ENCODE results near the gene HDAC10. TPM values are rescaled to one million over a fixed set of nuclear protein-coding genes. Genes with fewer than 3 reads are reported as not detected.

The HDAC10 gene
- total and polyA plus RNA-seq, 10 of the 15 experiments (the other 5 are each of a cell fraction or from before 2014, with no cell fraction given) = 0.26 to 48.6 (median 5.0) TPM

DNA sequence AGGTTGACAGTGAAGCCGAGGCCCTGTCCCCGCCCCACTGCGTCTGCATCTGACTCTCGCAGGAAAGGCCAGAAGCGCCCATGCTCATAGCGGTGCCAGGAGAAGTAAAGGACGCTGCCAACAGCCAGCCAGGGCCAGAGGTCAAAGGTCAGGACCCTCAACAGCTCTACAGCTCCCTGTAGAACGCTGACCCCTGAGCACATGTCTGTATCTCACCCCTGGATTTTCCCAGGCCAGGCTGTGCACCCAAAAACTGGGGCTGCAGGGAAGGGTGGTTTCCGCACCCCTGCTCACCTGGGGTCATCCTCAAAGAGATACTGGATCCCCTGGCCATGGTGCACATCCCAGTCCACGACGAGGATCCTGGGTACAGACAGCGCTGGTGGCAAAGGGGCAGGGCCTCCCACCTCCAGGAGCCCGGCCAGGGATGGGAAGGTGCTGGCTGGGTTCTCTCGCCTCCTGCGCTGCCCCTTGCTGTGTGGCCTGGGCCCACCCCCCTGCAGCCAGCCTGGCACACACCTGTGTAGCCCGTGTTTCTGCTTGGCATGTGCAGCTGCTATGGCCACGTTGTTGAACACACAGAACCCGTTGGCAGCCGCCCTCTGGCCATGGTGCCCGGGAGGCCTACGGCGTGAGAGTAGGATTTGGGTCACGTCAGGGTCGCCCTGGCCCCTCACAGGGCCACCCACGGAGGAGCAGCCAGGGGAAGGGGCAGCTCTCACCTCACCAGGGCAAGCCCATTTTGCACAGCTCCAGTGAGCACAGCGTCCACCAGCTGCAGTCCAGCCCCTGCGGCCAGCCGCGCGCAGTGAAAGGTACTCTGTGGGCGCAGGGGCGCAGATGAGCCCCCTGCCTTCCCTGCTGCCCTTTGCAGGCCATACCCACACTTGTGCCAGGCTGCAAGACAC, 1.5 kb downstream of the HDAC10 start:
- no TSS peak for BruUV-seq (replicated peaks)
- H3K4me3 ChIP-seq = peak overlapping the region; percentile 98
- peaks cover 6 to 14% of the 10 kb centered on the region in 2 experiments; a peak in 3 of 4 replicates for H3K36me3 ChIP-seq (ENCODE audit: control insufficient read depth in 2 of 2, insufficient read depth in 2 of 2, low read length in 1 of 2)
- H3K4me1 ChIP-seq (ENCODE audit: control insufficient read depth, insufficient read depth, low read length) = peaks cover 32% of the 10 kb centered on the region
- no peak for ATAC-seq
- ChIA-PET SMC1A (ENCODE audit: uncharacterized antibody, unreplicated experiment) (no interaction called here), POLR2A (interaction anchor here (1.0 to 2.7 kb wide), 2 partner anchors 8 to 12 kb away, joined by 5 to 15 read pairs; partner anchors contain the start of gene MAPK12), CTCF (interaction anchor here (1.2 to 3.0 kb wide), 2 partner anchors 59 to 92 kb away, joined by 3 to 20 read pairs; no protein-coding TSS in a partner anchor), RAD21 (ENCODE audit: unreplicated experiment) (no interaction called here)
- intact Hi-C loops (cut with micrococcal nuclease; ENCODE audit: unreplicated experiment) (loop anchor here (5.0 to 10.0 kb wide), 3 partner anchors 225 to 443 kb away; partner anchors contain the start of gene SBF1), in situ Hi-C loops (cut with MboI) (loop anchor here (10.0 kb wide), 2 partner anchors 245 to 365 kb away; no protein-coding TSS in a partner anchor)
- no peak for DNase-seq (ENCODE audit: low read depth, low spot score)
- H3K27ac ChIP-seq (ENCODE audit: control insufficient read depth, insufficient read depth) = peak overlapping the region; percentile 78
- no peaks in the 10 kb centered on the region for H3K9me3 ChIP-seq (replicated peaks; ENCODE audit: control insufficient read depth, insufficient read depth, low read length)
- H3K79me2 ChIP-seq (ENCODE audit: control insufficient read depth, insufficient read depth, low read length) = peaks cover 26% of the 10 kb centered on the region
- TF ChIP-seq, protein P1, sequence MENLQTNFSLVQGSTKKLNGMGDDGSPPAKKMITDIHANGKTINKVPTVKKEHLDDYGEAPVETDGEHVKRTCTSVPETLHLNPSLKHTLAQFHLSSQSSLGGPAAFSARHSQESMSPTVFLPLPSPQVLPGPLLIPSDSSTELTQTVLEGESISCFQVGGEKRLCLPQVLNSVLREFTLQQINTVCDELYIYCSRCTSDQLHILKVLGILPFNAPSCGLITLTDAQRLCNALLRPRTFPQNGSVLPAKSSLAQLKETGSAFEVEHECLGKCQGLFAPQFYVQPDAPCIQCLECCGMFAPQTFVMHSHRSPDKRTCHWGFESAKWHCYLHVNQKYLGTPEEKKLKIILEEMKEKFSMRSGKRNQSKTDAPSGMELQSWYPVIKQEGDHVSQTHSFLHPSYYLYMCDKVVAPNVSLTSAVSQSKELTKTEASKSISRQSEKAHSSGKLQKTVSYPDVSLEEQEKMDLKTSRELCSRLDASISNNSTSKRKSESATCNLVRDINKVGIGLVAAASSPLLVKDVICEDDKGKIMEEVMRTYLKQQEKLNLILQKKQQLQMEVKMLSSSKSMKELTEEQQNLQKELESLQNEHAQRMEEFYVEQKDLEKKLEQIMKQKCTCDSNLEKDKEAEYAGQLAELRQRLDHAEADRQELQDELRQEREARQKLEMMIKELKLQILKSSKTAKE (IDR thresholded peaks at IDR 0.05; ENCODE audit: low read depth, poor library complexity, severe bottlenecking) = no peak
- TF ChIP-seq, protein P2, sequence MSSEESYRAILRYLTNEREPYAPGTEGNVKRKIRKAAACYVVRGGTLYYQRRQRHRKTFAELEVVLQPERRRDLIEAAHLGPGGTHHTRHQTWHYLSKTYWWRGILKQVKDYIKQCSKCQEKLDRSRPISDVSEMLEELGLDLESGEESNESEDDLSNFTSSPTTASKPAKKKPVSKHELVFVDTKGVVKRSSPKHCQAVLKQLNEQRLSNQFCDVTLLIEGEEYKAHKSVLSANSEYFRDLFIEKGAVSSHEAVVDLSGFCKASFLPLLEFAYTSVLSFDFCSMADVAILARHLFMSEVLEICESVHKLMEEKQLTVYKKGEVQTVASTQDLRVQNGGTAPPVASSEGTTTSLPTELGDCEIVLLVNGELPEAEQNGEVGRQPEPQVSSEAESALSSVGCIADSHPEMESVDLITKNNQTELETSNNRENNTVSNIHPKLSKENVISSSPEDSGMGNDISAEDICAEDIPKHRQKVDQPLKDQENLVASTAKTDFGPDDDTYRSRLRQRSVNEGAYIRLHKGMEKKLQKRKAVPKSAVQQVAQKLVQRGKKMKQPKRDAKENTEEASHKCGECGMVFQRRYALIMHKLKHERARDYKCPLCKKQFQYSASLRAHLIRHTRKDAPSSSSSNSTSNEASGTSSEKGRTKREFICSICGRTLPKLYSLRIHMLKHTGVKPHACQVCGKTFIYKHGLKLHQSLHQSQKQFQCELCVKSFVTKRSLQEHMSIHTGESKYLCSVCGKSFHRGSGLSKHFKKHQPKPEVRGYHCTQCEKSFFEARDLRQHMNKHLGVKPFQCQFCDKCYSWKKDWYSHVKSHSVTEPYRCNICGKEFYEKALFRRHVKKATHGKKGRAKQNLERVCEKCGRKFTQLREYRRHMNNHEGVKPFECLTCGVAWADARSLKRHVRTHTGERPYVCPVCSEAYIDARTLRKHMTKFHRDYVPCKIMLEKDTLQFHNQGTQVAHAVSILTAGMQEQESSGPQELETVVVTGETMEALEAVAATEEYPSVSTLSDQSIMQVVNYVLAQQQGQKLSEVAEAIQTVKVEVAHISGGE (CRISPR knock-in tag; IDR thresholded peaks at IDR 0.05) = no peak
- TF ChIP-seq STAT1 (conservative IDR thresholded peaks at IDR 0.05) = no peak
- no peak for TF ChIP-seq TAF1 (IDR thresholded peaks at IDR 0.05; ENCODE audit: borderline replicate concordance, low read depth, low read length)
- TF ChIP-seq, protein P3, sequence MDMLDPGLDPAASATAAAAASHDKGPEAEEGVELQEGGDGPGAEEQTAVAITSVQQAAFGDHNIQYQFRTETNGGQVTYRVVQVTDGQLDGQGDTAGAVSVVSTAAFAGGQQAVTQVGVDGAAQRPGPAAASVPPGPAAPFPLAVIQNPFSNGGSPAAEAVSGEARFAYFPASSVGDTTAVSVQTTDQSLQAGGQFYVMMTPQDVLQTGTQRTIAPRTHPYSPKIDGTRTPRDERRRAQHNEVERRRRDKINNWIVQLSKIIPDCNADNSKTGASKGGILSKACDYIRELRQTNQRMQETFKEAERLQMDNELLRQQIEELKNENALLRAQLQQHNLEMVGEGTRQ (IDR thresholded peaks at IDR 0.05; ENCODE audit: borderline replicate concordance, low read depth, low read length) = no peak
- peak; percentile 38; the same call in 1 of the 2 replicates for TF ChIP-seq NR2C1 (IDR thresholded peaks at IDR 0.05)
- TF ChIP-seq POLR2A (IDR thresholded peaks at IDR 0.05; ENCODE audit: low read depth, low read length) = peak; percentile 6; the same call in 1 of the 2 replicates
- H4K20me1 ChIP-seq (ENCODE audit: control insufficient read depth, insufficient read depth) = no peaks in the 10 kb centered on the region; the same call in 1 of the 2 replicates
- H3K9ac ChIP-seq (ENCODE audit: control insufficient read depth, insufficient read depth, low read length) = peak overlapping the region; percentile 87; the same call in 1 of the 2 replicates
- H3K27me3 ChIP-seq (replicated peaks in 1 of 2; ENCODE audit: control insufficient read depth in 2 of 2, insufficient read depth in 2 of 2, low read length in 1 of 2) = no peaks in the 10 kb centered on the region
- WGBS (ENCODE audit: insufficient coverage, insufficient replicate concordance, low lambda C conversion rate, missing lambda C conversion rate) = 92% methylated on average over 32 of the region's 32 CpGs
- peak overlapping the region; percentile 98 for H3K4me2 ChIP-seq (ENCODE audit: control insufficient read depth, insufficient read depth)
- no peak for FAIRE-seq
- no peak overlapping the region for H2AFZ ChIP-seq (ENCODE audit: control insufficient read depth, low read depth, low read length)

Data from GM12878 (cell line).